ENCODE results near the gene CDH16. TPM values are rescaled to one million over a fixed set of nuclear protein-coding genes. Genes with fewer than 3 reads are reported as not detected.

Gene CDH16
- total RNA-seq, 1 donor from 2014 or later: not detected

GRCh38 chr16:66916518-66916917, 2.2 kb downstream of the CDH16 start:
- DNase-seq: no peak
- intact Hi-C loops (cut with micrococcal nuclease): no loop called here
- ATAC-seq: no peak

DNA sequence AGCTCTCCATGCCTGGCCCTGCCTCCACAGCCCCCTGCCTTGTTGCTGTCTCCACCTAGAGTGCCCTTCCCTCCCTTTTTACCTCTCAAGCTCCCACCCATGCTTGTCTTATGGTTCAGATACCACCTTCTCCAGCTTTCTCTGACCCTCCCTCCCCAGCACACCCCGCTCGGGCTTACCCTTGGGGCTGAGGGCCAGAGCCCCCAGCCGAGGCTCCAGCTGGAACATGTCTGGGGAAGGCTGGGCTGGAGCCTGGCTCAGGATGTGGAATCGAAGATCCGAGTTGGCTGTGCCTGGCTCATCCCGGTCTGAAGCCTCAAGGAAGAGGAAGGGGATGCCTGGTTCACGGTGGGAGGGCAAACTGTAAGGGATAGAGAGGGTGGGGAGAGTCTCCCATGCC, 3.6 kb downstream of the CDH16 start:
- ATAC-seq (no peak), DNase-seq (peak; percentile 15)
- intact Hi-C loops (cut with micrococcal nuclease): no loop called here

GRCh38 chr16:66914541-66914940, 4.1 kb downstream of the CDH16 start:
- intact Hi-C loops (cut with micrococcal nuclease): no loop called here
- ATAC-seq: no peak

DNA sequence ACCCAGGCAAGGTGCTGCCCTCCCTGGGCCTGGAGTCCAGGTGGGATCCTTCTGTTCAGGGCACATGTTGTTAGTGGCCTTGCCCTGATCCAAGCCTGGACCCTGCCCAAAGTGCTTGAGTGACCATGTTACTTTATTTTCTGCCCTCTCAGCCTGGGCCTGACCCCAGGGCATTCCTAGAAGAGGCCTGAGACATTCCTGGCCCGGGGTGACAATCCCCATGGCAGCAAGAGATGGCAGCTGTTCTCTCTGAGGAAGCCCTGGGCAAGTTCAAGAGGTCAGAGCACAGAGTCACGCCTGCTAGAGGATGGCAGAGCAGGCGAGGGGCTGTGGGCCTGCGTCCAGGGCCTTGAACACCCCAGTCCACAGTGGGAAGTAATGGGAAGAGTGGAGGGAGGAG, 5.0 kb downstream of the CDH16 start:
- peak; percentile 11 for DNase-seq
- ATAC-seq: no peak
- intact Hi-C loops (cut with micrococcal nuclease): no loop called here

More at GRCh38 chr16:66914541-66914940, 4.1 kb downstream of the CDH16 start:
- peak; percentile 3 for DNase-seq

- ATAC-seq (no peak), DNase-seq (peak; percentile 24)
- intact Hi-C loops (cut with micrococcal nuclease): no loop called here
These were observed 5.6 kb downstream of the CDH16 start for GRCh38 chr16:66913081-66913480.

- DNase-seq: no peak
- ATAC-seq: no peak
- intact Hi-C loops (cut with micrococcal nuclease): no loop called here
These were observed 6.9 kb downstream of the CDH16 start for GRCh38 chr16:66911801-66912200.

GRCh38 chr16:66911112-66911511, 7.6 kb downstream of the CDH16 start:
- DNase-seq (no peak), ATAC-seq (no peak)
- intact Hi-C loops (cut with micrococcal nuclease): no loop called here

- intact Hi-C loops (cut with micrococcal nuclease): no loop called here
- ATAC-seq: no peak
- DNase-seq: peak; percentile 27
These were observed 8.3 kb downstream of the CDH16 start for GRCh38 chr16:66910175-66910940.

DNA sequence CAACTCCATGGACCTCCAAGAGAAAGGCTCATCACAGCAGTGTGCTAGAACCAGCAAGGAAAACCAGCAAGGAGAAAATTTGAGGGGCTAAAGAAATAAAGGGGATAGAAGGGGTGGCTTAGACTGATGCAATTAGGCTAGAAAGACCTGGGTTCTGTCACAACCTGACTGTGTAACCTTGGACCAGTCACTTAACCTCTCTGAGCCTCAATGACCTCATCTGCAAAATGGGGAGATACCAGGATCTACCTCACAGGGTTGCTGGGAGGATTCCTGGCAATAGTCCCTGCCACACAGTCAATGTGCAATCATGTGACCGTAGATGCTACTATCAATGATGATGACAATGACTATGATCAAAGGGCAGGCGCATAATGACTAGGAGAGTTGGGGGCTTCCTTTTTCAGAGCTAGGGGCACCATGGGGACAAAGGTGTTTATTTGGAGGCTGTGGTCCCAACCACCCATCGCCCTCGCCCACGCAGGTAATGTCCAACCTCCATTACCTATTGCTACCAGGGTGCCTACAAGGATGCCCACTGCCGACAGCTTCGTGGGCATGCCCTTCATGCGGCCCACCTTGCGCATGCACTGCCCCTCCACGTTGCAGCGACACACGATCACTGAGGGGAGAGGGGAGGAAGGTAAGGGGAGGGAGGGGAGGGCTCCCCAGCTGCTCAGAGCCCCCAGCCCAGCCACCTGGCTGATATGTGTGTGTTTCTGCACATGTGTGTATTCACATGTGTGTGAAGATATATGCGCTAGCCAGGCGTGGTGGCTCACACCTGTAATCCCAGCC, 9.7 kb downstream of the CDH16 start:
- ATAC-seq (no peak), DNase-seq (no peak)
- intact Hi-C loops (cut with micrococcal nuclease): no loop called here

- intact Hi-C loops (cut with micrococcal nuclease): no loop called here
- ATAC-seq (no peak), DNase-seq (peak; percentile 11)
These were observed 10.6 kb downstream of the CDH16 start for GRCh38 chr16:66908116-66908515.

DNA sequence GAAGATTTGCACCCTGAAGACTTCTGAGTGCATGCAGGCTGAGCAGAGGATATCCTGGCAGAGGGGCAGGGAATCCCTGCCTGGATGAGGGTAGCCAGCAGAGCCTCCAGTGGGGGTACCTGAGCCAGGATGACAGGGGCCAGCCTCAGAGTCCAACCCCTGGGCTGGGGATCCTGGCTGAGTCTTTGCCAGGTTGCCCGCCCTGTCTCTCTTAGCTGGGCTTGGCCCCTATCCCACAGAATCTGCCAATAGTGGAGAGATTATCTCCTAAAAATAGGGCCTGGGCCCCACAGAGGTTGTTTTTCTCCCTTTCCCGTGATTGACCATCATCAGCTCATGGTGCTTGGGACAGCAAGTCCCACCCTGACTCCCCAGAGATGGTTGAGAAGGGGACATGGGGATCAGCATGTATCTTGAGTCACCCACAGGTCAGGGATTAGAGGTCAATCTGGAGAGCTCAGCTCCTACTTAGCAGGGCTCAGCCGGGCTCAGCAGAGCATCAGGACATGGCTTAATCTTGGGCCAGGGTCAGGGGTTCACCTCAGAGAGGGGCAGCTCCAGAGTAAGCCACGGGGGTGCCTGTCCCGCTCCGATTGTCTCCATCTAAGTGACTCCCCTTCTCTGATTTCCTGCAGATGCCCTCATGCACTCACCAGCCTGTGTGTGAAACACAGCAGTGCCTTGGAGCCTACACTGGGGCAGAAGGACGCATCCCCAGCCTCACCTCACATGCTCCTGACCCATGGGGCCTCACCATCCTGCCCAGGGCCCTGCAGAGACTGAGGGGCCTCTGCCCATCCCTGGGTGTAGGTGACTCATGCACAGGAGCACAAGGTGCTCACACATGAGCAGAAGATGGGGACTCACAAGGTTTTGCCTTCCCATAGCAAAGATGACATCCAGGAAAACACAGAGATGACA, 11.5 kb downstream of the CDH16 start:
- DNase-seq (peak; percentile 59), ATAC-seq (peak; percentile 5)
- intact Hi-C loops (cut with micrococcal nuclease): no loop called here

- peak; percentile 44 for ATAC-seq
- intact Hi-C loops (cut with micrococcal nuclease): no loop called here
- DNase-seq: peak; percentile 87
These were observed 12.8 kb downstream of the CDH16 start for GRCh38 chr16:66905633-66906539.

- intact Hi-C loops (cut with micrococcal nuclease): no loop called here
- peak; percentile 67 for DNase-seq
- peak; percentile 35 for ATAC-seq
These were observed 13.6 kb downstream of the CDH16 start for GRCh38 chr16:66904846-66905632.

DNA sequence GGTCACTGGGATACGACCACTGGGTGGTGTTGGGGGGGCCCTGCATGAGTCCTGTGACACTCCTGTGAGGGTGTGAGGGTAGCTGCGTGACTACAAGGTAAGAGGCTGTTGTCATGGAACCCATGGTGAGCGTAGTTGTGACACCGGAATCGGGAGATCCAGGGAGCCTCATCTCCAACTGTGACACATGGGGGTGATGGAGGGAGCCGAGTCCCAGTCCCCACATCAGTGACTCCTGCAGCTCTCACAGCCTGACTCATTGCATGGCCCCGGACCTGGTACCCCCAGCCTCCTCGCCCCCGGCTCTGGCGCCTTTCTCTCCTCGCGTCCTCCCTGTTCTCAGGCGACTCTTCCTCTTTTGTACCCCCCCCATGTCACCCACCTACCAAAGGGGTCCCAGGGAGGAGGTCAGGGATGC, 14.2 kb downstream of the CDH16 start:
- ATAC-seq: no peak
- DNase-seq: peak; percentile 40
- intact Hi-C loops (cut with micrococcal nuclease): no loop called here

- peak; percentile 89 for DNase-seq
- peak; percentile 65 for ATAC-seq
- intact Hi-C loops (cut with micrococcal nuclease): no loop called here
These were observed 14.9 kb downstream of the CDH16 start for GRCh38 chr16:66903544-66904427.

DNA sequence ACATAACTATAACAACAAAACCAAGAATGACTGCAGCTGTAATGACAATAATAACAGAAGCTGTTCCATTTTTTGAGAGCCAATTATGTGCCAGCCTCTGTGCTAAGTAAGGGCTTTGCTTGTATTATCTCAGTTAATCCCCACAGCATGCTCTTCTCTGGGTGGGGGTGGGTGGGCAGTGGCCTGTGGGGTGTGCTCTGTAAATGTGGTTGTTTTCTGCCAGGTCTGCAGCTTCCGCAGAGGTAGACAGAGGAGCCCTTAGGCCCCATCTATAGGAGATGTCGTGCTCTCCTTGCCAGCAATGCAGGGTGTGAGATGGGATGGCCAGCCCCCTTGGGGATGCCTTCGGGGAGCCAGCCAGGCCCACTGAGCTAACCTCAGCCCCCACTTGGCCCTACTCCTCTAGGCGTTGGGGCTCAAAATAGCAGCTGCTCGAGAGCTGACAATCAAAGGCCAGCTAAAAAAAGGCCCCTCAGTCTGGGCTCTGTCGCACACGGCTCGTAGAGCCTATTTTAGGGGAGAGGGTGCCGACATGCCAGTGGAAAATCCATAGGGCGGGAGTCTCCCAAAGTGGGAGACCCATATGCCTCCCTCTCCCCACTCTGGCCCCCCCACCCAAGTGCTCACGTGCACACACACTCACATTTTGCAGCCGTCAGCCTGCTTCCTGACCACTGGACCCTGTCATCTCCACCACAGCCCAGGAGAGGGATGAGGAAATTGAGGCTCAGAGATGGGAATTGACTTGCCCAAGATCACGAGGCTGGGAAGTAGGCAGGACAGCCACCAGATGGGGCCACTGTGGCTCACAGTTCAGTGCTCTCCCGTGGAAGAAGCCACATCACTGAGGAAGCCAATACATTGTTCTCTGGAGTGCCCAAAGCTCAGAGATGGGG, 15.8 kb downstream of the CDH16 start:
- intact Hi-C loops (cut with micrococcal nuclease): no loop called here
- DNase-seq (peak; percentile 76), ATAC-seq (peak; percentile 49)
